Urothelium cell line (cell line): ENCODE data around the gene CENPE.
A peak's percentile ranks its signal among the peaks of the same experiment; 100 is the strongest.
"Not testable (repeated sequence)": the region's sequence is repeated elsewhere in the genome, so short reads cannot be mapped to it uniquely, and the experiment has no call there.

ENCODE experiments used
- DNase-seq: peaks from one replicate; pipeline ENCODE4 v3.0.0; 2011; ENCODE audit warnings: low spot score, mixed read lengths
- FAIRE-seq: peaks from 2 replicates; lab custom pipeline; 2011; peaks lifted over from hg19 to GRCh38; lab: Jason Lieb, UNC

Gene CENPE, protein sequence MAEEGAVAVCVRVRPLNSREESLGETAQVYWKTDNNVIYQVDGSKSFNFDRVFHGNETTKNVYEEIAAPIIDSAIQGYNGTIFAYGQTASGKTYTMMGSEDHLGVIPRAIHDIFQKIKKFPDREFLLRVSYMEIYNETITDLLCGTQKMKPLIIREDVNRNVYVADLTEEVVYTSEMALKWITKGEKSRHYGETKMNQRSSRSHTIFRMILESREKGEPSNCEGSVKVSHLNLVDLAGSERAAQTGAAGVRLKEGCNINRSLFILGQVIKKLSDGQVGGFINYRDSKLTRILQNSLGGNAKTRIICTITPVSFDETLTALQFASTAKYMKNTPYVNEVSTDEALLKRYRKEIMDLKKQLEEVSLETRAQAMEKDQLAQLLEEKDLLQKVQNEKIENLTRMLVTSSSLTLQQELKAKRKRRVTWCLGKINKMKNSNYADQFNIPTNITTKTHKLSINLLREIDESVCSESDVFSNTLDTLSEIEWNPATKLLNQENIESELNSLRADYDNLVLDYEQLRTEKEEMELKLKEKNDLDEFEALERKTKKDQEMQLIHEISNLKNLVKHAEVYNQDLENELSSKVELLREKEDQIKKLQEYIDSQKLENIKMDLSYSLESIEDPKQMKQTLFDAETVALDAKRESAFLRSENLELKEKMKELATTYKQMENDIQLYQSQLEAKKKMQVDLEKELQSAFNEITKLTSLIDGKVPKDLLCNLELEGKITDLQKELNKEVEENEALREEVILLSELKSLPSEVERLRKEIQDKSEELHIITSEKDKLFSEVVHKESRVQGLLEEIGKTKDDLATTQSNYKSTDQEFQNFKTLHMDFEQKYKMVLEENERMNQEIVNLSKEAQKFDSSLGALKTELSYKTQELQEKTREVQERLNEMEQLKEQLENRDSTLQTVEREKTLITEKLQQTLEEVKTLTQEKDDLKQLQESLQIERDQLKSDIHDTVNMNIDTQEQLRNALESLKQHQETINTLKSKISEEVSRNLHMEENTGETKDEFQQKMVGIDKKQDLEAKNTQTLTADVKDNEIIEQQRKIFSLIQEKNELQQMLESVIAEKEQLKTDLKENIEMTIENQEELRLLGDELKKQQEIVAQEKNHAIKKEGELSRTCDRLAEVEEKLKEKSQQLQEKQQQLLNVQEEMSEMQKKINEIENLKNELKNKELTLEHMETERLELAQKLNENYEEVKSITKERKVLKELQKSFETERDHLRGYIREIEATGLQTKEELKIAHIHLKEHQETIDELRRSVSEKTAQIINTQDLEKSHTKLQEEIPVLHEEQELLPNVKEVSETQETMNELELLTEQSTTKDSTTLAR (N-terminal part only)

GRCh38 chr4:103198111-103198765 lies at the start of gene CENPE:
CENPE (minus strand) TSS chr4:103198343; CDS start chr4:103198319, 24 bp downstream.
- peak; percentile 70 for FAIRE-seq
- peak; percentile 84 for DNase-seq

DNA sequence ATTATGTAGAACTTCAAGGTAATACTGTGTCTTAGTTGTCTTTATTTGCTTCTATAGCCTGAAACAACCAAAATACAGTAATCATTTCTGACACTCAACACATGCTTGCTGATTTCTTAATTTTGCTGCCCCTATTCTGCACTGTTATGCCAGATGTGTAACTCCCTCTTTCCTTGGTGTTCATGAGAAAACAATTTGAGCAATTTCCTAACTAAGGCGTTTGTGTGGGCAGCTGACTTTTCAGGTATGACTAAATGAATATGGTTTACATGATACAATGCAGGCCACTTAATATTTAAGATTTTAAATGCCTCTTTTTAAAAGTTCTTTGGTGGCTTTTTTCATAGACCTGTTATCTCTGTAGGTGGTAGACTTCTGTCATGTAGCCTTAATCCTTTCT lies 46.1 kb upstream of the CENPE start:
- FAIRE-seq, result no peak
- peak; percentile 4 for DNase-seq

DNA sequence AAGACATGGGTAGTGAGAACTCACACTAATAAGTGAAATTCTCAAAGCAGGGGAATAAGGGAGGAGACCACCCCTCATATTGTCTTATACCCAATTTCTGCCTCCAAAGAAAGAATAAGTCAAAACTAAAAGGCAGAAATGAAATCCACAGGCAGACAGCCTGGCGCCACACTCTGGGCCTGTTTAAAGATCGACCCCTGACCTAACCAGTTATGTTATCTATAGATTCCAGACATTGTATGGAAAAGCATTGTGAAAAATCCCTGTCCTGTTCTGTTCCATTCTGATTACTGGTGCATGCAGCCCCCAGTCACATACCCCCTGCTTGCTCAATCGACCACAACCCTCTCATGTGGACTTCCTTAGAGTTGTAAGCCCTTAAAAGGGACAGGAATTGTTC lies 32.8 kb upstream of the CENPE start:
- FAIRE-seq, DNase-seq: not testable (repeated sequence)

DNA sequence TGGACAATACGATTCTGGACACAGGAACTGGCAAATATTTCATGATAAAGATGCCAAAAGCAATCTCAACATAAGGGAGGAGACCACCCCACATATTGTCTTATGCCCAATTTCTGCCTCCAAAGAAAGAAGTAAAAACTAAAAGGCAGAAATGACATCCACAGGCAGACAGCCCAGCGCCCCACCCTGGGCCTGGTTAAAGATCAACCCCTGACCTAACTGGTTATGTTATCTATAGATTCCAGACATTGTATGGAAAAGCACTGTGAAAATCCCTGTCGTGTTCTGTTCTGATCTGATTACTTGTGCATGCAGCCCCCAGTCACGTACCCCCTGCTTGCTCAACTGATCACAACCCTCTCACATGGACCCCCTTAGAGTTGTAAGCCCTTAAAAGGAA lies 25.4 kb upstream of the CENPE start:
- not testable (repeated sequence) for DNase-seq, FAIRE-seq

- FAIRE-seq, result no peak
- DNase-seq, result peak; percentile 12
These were observed 9.5 kb upstream of the CENPE start for GRCh38 chr4:103207673-103208072.

DNA sequence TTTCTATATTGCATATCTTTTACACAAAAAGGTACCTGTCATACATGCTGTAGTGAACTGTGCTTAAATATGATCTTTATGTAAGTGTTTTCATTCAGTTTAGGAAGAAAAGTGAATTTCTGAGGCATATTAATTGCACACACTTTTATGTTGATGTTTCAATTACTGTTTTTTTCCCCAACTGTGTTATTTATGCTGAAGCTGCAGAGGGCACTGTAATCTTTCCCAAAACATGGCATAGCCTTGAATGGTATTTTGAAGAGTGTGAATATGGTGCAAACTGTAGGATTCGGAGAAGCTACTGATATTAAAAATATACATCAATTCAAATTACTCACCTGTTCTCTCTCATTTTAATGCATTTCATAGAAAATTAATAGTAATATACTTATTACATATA lies 6.0 kb upstream of the CENPE start:
- peak; percentile 11 for DNase-seq
- no peak for FAIRE-seq

GRCh38 chr4:103201724-103202123 lies 3.6 kb upstream of the CENPE start:
- FAIRE-seq, result no peak
- DNase-seq, result no peak

DNA sequence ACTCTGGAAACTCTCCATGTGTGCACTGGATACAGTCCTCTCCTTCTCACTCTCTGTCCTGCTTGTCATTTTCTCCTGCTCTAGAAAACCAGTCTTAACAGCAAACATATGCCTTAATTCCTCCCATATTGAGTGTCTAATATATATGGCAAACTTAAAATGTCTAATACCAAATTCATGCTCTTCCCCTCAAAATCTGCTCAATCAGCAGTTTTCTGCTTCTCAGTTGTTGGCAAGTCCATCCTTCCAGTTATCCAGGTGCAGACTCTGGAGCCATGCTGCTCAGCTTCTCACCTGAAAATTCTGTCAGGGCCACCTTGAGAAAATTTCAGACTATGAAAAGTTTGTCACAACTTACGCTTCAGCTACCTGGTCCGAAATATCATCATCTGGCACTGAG lies 3.1 kb upstream of the CENPE start:
- DNase-seq, result no peak
- no peak for FAIRE-seq

- FAIRE-seq, result no peak
- no peak for DNase-seq
These were observed 866 bp upstream of the CENPE start for GRCh38 chr4:103199009-103199408.

GRCh38 chr4:103197765-103198110 lies 405 bp downstream of the CENPE start:
- no peak for DNase-seq

GRCh38 chr4:103193457-103193856 lies 4.7 kb downstream of the CENPE start:
- no peak for FAIRE-seq
- DNase-seq, result no peak

More at GRCh38 chr4:103197765-103198110, 405 bp downstream of the CENPE start:
- no peak for FAIRE-seq

- DNase-seq (no peak), FAIRE-seq (no peak)
These were observed 27.1 kb downstream of the CENPE start for GRCh38 chr4:103171006-103171405.

GRCh38 chr4:103169750-103170149 lies 28.4 kb downstream of the CENPE start:
- FAIRE-seq, DNase-seq: not testable (repeated sequence)

DNA sequence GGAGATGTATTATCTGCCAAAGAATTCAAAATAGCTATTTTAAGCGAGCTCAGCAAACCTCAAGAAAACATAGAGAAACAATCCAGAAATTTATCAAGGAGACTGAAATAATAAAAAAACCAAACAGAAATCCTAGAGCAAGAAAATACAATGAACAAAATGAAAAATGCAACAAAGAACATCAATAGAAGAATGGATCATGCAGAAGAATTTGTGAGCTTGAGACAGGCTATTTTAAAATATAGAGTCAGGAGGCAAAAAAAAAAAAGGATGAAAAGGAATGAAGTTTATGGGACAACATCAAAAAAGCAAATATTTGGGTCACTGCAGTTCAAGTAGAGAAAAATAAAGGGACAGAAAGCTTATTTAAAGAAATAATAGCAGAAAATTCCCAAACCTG lies 29.1 kb downstream of the CENPE start:
- FAIRE-seq, result no peak
- no peak for DNase-seq

GRCh38 chr4:103162176-103162575 lies 36.0 kb downstream of the CENPE start:
- FAIRE-seq (no peak), DNase-seq (no peak)

DNA sequence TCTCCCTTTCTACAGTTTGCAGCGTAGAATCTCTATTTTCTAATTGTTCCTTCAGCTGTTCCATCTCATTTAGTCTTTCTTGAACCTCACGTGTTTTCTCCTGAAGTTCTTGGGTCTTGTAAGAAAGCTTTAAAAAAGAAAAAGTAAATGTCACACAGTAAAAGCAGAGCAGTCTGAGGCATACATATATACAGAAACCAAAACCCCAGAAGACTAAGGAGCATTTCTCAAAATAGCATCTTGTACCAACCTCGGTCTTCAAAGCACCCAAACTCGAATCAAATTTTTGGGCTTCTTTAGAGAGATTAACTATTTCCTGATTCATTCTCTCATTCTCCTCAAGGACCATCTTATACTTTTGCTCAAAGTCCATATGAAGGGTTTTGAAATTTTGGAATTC lies 39.4 kb downstream of the CENPE start:
- DNase-seq, result no peak

GRCh38 chr4:103156106-103156505 lies 42.0 kb downstream of the CENPE start:
- FAIRE-seq (no peak), DNase-seq (no peak)

More for the DNA sequence above, 39.4 kb downstream of the CENPE start:
- no peak for FAIRE-seq

GRCh38 chr4:103152381-103152780 lies 45.8 kb downstream of the CENPE start:
- DNase-seq, result no peak
- FAIRE-seq, result no peak

- DNase-seq, result no peak
- FAIRE-seq, result no peak
These were observed 47.5 kb downstream of the CENPE start for GRCh38 chr4:103150677-103151076.

DNA sequence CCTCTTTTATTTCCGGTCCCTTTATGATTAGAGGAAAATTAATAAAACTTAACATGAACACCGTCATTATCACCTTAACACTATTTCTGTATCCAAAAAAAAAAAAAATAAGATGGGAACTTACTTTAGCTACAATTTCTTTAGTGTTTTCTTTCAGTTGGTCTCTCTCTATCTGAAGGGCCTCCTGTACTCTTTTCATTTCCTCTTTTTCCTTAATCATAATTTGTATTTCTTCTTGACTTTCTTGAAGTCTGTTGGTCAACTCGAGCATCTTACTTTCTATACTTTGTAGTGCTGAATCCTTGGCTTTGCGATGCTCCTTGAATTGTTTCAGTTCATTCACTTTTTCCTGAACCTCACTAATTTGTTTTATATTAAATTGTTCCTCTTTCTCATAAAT lies 53.2 kb downstream of the CENPE start:
- no peak for DNase-seq
- FAIRE-seq, result no peak
